Ishikawa (cell line): Measurements from ENCODE around the gene ENTREP1.

ENCODE experiments used
- CEBPB ChIP-seq: IDR thresholded peaks from 2 replicates; pipeline ENCODE4 v1.6.1; 2012
- CREB1 ChIP-seq: IDR thresholded peaks from 2 replicates; pipeline ENCODE4 v1.6.1; 2012; ENCODE audit warnings: low read depth
- EGR1 ChIP-seq: IDR thresholded peaks from 2 replicates; pipeline ENCODE4 v1.6.1; 2012
- EP300 ChIP-seq: IDR thresholded peaks from 2 replicates; pipeline ENCODE4 v1.6.1; 2012; ENCODE audit warnings: borderline replicate concordance
- FOXM1 ChIP-seq: IDR thresholded peaks from 2 replicates; pipeline ENCODE4 v1.6.1; 2012; ENCODE audit warnings: low read depth, borderline replicate concordance
- NFIC ChIP-seq: IDR thresholded peaks from 2 replicates; pipeline ENCODE4 v1.6.1; 2012
- RAD21 ChIP-seq: IDR thresholded peaks from 2 replicates; pipeline ENCODE4 v1.6.1; 2012; ENCODE audit warnings: low read depth
- TAF1 ChIP-seq: IDR thresholded peaks from 2 replicates; pipeline ENCODE4 v1.6.1; 2012; ENCODE audit warnings: low read depth, mild to moderate bottlenecking
- TCF12 ChIP-seq: IDR thresholded peaks from 2 replicates; pipeline ENCODE4 v1.6.1; 2012; ENCODE audit warnings: low read depth
- TEAD4 ChIP-seq: IDR thresholded peaks from 2 replicates; pipeline ENCODE4 v1.6.1; 2012
- YY1 ChIP-seq: IDR thresholded peaks from 2 replicates; pipeline ENCODE4 v1.6.1; 2012; ENCODE audit warnings: low read depth
- ZBTB7A ChIP-seq: IDR thresholded peaks from 2 replicates; pipeline ENCODE4 v1.6.1; 2012; ENCODE audit warnings: low read depth
- TF ChIP-seq, protein P1 (sequence below): IDR thresholded peaks from 2 replicates; pipeline ENCODE4 v1.6.1; 2012
- TF ChIP-seq, protein P2 (sequence below): IDR thresholded peaks from 2 replicates; pipeline ENCODE4 v1.6.1; 2012
- TF ChIP-seq, protein P3 (sequence below): IDR thresholded peaks from 2 replicates; pipeline ENCODE4 v1.6.1; 2012; ENCODE audit warnings: low read depth, mild to moderate bottlenecking

The ENTREP1 gene, protein sequence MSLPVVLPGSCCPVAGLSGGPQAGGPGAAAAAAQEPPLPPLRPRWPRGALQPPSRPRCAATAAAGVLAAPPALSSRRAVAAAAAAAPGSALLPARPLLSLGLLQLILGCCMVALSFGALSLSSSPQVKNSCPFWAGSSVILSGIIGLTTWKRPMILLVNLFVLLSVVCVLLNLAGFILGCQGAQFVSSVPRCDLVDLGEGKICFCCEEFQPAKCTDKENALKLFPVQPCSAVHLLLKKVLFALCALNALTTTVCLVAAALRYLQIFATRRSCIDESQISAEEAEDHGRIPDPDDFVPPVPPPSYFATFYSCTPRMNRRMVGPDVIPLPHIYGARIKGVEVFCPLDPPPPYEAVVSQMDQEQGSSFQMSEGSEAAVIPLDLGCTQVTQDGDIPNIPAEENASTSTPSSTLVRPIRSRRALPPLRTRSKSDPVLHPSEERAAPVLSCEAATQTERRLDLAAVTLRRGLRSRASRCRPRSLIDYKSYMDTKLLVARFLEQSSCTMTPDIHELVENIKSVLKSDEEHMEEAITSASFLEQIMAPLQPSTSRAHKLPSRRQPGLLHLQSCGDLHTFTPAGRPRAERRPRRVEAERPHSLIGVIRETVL

DNA sequence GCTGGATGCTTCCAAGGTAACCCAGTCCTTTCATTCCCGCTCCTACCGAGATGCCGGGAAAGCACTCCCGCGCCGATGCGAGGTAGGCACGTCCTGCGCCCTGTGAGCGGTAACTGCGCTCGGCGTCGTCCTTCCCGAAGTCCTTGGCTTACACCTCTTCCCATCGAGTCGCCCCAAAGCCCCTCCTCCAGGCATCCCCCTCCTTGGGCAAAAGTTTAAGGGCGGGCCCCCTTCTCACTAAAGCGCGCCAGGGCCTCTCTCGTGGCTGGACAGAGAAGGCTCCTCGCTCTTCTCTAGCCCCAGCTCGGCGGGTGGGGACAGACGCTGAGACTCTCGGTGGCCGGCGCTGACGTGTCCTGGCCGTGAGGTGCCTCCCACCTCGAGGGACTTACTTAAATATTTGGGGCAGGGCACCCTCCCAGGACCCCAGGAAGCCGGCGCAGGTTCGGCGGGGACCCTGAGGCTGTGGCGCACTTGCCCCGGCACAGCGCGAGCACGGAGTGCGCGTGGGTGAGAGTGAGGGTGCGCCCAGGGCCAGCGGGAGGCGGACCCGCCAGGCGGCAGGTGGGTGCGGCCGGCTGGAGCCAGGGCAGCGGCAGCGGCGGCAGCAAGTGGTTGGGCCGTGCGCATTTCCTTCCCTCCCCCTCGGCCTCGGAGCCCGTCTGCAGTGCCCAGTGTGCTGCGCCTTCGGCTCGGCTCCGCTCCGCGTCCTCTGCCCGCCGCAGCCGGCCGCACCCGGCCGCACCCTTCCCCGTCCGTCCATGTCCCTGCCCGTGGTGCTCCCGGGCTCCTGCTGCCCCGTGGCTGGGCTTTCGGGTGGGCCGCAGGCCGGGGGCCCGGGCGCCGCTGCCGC lies at the start of gene ENTREP1:
TSS of gene ENTREP1 (plus strand) at position 667 of the 853 bp plus-strand sequence. CDS start at position 762, 95 bp downstream.
- TF ChIP-seq, protein P1, sequence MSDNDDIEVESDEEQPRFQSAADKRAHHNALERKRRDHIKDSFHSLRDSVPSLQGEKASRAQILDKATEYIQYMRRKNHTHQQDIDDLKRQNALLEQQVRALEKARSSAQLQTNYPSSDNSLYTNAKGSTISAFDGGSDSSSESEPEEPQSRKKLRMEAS = peak; percentile 74
- TF ChIP-seq CEBPB (no peak), YY1 (no peak), NFIC (0 out of 2 replicates have a peak, but pooled peaks have one; percentile 5), EGR1 (peak; percentile 60; the same call in 1 of the 2 replicates)
- TF ChIP-seq, protein P2, sequence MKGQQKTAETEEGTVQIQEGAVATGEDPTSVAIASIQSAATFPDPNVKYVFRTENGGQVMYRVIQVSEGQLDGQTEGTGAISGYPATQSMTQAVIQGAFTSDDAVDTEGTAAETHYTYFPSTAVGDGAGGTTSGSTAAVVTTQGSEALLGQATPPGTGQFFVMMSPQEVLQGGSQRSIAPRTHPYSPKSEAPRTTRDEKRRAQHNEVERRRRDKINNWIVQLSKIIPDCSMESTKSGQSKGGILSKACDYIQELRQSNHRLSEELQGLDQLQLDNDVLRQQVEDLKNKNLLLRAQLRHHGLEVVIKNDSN = peak; percentile 21; the same call in 1 of the 2 replicates

DNA sequence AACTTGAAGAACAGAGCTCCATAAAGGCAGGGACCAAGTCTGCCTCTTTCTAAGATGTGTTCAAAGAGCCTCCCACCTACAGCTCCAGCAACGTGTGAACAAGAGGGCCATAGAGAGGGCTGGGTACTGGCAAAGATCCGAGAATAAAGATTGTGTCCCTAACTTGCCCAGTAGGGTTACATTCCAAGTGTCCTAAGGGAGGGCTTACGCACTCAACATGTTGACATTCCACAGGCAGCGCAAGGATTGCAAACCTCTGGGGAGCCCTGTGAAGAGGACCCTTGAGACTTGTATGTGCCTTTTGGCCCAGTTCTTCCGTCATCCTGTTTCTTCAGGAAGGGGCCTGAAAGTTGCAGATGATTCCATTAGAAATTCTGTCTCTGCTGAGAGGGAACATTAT lies 48.2 kb upstream of the ENTREP1 start:
- no peak for TF ChIP-seq RAD21

DNA sequence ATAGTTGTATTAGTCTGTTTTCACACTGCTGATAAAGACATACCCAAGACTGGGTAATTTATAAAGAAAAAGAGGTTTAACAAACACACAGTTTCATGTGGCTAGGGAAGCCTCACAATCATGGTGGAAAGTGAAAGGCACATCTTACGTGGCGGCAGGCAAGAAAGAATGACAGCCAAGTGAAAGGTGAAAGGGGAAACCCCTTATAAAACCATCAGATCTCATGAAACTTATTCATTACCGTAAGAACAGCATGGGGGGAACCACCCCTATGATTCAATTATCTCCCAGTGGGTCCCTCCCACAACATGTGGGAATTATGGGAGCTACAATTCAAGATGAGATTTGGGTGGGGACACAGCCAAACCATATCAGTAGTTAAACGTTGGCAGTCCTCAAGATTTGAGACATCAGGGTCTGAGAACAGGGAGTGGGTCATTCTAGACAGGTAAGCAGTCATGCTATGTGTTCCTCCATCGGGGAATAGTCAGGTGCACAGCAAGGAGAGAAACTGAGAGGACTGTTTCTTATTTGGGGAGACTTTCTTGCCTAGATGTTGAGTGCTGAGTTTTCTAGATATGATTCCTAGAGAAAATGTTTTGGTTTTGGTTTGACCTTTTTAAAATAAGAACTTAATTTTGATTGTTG lies 45.8 kb upstream of the ENTREP1 start:
- no peak for TF ChIP-seq TAF1
- TF ChIP-seq EGR1 = no peak
- TF ChIP-seq ZBTB7A = no peak
- TF ChIP-seq, protein P3, sequence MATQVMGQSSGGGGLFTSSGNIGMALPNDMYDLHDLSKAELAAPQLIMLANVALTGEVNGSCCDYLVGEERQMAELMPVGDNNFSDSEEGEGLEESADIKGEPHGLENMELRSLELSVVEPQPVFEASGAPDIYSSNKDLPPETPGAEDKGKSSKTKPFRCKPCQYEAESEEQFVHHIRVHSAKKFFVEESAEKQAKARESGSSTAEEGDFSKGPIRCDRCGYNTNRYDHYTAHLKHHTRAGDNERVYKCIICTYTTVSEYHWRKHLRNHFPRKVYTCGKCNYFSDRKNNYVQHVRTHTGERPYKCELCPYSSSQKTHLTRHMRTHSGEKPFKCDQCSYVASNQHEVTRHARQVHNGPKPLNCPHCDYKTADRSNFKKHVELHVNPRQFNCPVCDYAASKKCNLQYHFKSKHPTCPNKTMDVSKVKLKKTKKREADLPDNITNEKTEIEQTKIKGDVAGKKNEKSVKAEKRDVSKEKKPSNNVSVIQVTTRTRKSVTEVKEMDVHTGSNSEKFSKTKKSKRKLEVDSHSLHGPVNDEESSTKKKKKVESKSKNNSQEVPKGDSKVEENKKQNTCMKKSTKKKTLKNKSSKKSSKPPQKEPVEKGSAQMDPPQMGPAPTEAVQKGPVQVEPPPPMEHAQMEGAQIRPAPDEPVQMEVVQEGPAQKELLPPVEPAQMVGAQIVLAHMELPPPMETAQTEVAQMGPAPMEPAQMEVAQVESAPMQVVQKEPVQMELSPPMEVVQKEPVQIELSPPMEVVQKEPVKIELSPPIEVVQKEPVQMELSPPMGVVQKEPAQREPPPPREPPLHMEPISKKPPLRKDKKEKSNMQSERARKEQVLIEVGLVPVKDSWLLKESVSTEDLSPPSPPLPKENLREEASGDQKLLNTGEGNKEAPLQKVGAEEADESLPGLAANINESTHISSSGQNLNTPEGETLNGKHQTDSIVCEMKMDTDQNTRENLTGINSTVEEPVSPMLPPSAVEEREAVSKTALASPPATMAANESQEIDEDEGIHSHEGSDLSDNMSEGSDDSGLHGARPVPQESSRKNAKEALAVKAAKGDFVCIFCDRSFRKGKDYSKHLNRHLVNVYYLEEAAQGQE = no peak
- TF ChIP-seq, protein P2 = no peak
- TF ChIP-seq, protein P1 = no peak
- no peak for TF ChIP-seq RAD21
- TF ChIP-seq CREB1 = no peak
- no peak for TF ChIP-seq NFIC
- no peak for TF ChIP-seq TCF12
- no peak for TF ChIP-seq YY1
- TF ChIP-seq TEAD4 = no peak
- TF ChIP-seq EP300 = no peak
- TF ChIP-seq FOXM1 = no peak
- no peak for TF ChIP-seq CEBPB

DNA sequence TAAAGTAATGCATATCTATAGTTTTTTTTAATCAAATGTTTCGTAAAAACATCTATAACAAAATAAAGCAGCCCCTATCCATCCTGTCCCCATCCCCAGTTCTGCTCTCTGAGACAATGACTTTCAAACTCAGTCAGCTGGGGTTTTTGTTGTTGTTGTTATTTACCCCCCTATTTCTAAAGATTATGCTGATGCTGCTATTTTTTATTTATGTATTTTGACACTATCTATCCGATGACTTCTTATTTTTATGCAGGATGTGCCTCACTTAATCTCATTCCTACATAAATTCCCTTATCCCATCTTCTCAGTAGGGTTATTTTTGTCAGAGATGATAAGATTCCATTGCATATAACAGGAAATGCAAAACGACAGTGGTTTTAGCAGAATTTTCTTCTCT lies 45.3 kb upstream of the ENTREP1 start:
- TF ChIP-seq, protein P3 = no peak
- no peak for TF ChIP-seq EGR1
- no peak for TF ChIP-seq CREB1
- no peak for TF ChIP-seq CEBPB
- no peak for TF ChIP-seq RAD21
- no peak for TF ChIP-seq ZBTB7A
- no peak for TF ChIP-seq TCF12
- TF ChIP-seq YY1 = no peak
- TF ChIP-seq TAF1 = no peak
- TF ChIP-seq, protein P2 = no peak
- no peak for TF ChIP-seq NFIC
- TF ChIP-seq TEAD4 = no peak
- TF ChIP-seq, protein P1 = no peak
